UCSD-AML1 (cell line): ENCODE measurements around the gene TPD52L1.

Source experiments
- DNase-seq: peaks from one replicate; lab custom pipeline; 2025; ENCODE audit not compliant: unreplicated experiment; lab: John Stamatoyannopoulos, UW

The TPD52L1 gene

GRCh38 chr6:125174626-125175025 is 21.1 kb downstream of the TPD52L1 start:
- no peak for DNase-seq

DNA sequence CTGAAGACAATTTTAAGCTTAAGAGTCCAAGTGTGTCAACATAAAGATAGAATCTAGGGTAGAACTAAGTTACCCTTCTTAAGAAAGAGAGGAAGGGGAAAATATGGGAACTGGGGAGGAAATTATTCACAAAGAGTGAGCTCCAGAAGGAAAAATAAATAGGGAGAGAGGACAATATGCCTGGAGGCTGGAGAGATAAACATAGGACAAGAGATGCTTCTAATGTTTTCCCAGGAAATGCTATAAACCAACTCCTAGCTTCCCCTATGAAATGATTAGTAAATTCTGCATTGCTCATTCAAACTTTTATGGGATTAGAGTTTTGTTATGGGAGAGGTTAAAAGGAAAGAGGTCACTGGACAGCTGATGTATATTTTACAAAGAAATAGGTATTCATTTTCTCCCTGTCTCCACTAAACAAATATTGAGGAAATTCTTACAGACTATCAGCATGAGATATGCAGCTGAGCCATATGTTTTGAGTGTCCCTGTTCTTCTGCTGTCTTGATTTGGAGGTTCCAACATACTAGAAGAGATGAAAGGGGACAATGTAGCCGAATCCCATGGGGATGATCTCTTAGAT is 22.0 kb downstream of the TPD52L1 start:
- DNase-seq, result no peak

DNA sequence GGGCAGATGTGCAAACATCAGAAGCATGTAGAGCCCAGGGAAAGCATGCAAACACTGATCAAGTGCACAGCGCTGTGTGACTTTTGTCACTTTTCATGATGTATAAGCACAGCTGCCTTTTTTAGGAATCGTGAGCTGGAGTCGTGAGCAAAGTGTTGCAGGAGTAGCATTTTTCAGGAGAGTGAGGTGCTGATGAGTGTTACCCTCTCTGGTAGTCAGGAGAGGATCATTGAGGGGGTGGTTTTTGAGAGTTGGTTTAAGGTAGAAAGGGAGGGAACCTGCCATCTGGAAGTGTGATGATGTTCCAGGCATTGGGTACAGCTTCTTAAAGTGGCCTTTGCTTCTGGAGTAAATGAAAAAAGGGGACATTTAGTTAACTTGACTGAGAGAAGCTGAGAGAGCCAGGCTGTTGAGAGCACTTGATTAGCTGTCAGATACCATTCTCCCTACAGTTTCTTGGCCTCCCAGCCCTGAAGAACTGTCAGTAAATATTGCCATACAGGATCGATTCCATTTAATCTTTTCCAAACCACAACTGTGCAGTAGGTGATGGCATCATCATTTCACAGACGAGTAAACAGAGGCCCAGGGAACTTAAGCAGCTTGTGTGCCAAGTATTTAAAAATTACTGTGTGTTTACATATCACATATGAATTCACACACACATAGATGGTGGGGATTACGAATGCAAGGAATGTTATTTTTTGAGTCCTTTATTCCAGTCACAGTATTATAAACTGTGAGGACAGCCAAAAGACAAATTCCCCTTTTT is 28.9 kb downstream of the TPD52L1 start:
- DNase-seq, result no peak

GRCh38 chr6:125183391-125183790 is 29.8 kb downstream of the TPD52L1 start:
- DNase-seq, result no peak

GRCh38 chr6:125188037-125188436 is 34.5 kb downstream of the TPD52L1 start:
- no peak for DNase-seq

- DNase-seq, result no peak
Measured at GRCh38 chr6:125188594-125189203, 35.1 kb downstream of the TPD52L1 start.

- DNase-seq, result no peak
Measured at GRCh38 chr6:125189494-125189893, 35.9 kb downstream of the TPD52L1 start.

DNA sequence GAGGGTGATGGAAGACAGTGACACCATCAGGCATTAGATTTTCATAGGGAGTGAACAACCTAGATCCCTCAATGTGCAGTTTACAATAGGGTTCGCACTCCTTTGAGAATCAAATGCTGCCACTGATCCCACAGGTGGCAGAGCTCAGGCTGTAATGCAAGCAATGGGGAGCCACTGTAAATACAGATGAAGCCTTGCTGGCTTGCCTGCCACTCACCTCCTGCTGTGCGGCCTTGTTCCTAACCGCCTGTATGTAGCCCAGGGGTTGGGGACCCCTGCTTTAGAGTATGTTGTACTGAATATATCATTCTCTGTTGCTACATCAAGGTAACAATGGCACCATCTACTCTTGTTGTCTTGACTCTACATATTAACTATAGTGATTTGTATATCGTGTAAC is 37.1 kb downstream of the TPD52L1 start:
- DNase-seq, result no peak

- peak; percentile 17 for DNase-seq
Measured at GRCh38 chr6:125191916-125192609, 38.5 kb downstream of the TPD52L1 start.

DNA sequence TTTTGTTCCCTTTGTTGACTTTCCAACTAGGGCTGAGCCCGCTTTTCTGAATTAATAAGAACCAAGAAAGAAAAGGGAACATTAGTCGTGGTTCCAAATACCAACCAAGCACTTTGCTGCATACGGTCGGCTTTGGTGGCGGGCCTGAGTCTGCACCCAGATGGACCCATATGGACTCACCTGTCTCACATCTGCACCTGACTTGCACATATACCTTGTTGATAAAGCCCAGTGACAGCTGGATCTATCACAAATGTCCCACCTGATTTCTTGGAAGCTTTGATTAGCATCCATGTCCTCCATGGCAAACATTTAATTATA is 39.0 kb downstream of the TPD52L1 start:
- DNase-seq, result no peak

DNA sequence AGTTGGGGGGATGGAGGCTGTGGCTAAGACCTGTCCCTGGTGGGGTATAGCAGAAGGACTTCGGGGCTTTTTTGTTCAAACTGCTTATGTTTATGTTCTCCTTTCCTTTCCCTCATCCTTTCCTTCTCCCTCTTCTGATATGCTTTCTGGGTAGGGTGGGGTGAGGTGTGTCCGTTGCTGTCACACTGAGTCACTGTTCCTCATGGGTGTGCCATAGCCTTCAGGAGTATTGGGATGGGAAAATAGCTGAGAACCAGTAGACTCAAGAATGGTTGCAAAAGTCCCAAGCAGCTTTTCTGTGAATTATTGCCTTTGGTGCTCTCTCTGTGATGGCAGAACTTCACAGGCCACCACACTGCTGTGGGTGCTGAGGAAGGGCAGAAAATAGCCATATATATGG is 39.6 kb downstream of the TPD52L1 start:
- DNase-seq, result no peak

GRCh38 chr6:125194941-125195340 is 41.4 kb downstream of the TPD52L1 start:
- DNase-seq, result no peak

- no peak for DNase-seq
Measured at GRCh38 chr6:125195526-125195925, 42.0 kb downstream of the TPD52L1 start.

DNA sequence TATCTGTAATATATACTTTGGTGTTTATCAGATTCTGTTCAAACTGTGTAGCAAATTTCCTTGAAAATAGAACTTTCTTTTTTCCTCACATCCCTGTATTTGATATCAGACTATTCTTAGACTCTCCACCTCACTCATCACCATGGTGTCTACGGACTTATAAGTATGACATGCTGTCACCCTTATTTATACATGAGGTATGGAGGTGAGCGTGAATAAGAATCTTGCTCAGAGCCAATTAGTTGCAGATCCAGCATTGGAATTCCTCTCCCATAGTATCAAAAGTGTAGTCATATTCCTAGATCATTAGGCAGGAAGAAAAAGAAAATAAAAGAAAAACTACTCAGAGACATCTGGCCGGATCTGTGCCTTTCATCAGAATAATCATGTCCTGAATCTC is 43.0 kb downstream of the TPD52L1 start:
- DNase-seq, result no peak

DNA sequence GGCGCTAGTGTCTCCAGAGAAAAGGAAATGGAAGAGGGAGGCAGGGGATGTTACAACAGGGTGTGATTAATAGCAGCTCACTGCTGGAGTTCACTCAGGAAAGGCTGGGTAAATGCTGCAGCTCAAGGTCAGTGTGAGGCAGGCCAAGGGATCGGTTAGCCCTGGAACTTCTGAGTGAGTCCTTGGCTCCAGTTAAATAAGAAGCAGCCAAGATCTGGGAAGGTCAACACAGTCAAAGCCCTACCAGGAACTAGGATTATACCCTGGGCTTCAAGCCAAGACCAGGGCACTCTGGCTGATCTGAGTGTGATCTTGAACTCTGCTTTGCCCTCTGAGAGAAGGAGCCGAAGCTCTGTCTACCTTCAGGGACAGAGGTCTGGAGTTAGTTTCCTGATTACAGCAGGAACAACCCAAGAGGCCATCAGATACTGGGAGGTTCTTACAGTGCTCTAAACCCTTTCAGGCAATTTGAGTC is 44.3 kb downstream of the TPD52L1 start:
- no peak for DNase-seq

DNA sequence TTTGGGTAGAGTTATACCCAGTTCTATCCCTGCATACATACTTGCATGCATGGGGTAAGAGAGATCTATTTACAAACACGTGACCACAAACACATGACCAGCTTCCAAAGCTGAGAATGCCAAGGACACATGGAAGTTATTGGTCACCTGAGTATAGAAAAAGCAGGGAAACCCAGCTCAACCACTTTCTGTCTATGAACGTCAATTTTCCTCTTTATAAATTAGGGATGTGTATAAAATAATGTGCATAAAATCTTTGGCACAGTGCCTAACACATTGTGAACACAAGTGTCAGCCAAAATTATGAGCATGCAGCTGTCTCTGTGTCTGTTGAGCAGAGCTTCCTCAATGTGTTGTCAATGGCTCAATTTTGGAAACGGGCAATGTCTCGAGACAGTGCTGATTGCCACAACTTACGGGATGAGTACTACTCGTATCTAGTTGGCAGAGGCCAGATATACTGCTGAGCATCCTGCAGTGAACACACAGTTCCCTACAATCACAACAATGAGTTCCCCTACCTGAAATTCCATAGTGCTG is 44.9 kb downstream of the TPD52L1 start:
- DNase-seq, result no peak

GRCh38 chr6:125200941-125201340 is 47.4 kb downstream of the TPD52L1 start:
- DNase-seq, result no peak

GRCh38 chr6:125201961-125202729 is 48.6 kb downstream of the TPD52L1 start:
- no peak for DNase-seq

GRCh38 chr6:125203395-125203794 is 49.8 kb downstream of the TPD52L1 start:
- DNase-seq, result no peak

- DNase-seq, result no peak
Measured at GRCh38 chr6:125205931-125206330, 52.4 kb downstream of the TPD52L1 start.

DNA sequence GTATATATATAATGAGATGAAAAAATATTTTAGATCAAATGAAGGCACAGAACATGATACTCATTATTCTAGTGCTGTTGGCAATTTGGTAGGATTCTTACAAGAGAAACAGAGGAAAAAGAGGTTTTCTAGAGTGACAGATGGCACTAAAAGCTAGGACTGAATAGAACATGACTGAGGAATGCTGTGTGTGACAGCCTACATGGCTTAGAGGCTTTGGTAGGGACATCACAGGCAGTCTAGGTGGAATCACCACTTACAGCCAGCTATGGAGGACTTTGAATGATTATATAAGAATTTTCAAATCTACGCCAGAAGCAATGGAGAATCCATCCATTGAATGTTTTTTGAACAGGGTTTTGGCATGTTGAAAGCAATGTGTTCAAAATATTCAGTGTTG is 52.8 kb downstream of the TPD52L1 start:
- DNase-seq, result no peak
